Measurements from ENCODE around the gene ABCC5. TPM values are rescaled to one million over a fixed set of nuclear protein-coding genes. Genes with fewer than 3 reads are reported as not detected.
A peak's percentile ranks its signal among the peaks of the same experiment; 100 is the strongest.

Gene ABCC5
- total RNA-seq, 1 experiment from 2014 or later, result 151 TPM

GRCh38 chr3:183917776-183918175, 99.9 kb downstream of the ABCC5 start:
- H2AFZ ChIP-seq, result no peak overlapping the region
- 0 out of 2 replicates have a peak overlapping the region, but pooled peaks have one; percentile 5 for H3K27ac ChIP-seq
- no peak overlapping the region for H3K4me3 ChIP-seq
- intact Hi-C loops (cut with micrococcal nuclease; ENCODE audit: unreplicated experiment), result no loop called here
- TF ChIP-seq EZH2 (IDR thresholded peaks at IDR 0.05; ENCODE audit: low read depth), result no peak
- no peak for TF ChIP-seq CTCF (conservative IDR thresholded peaks at IDR 0.05)
- BruUV-seq (replicated peaks), result no TSS peak
- peaks cover 75% of the 10 kb centered on the region for H3F3A ChIP-seq (ENCODE audit: insufficient read depth, low read depth)
- POLR2A ChIA-PET (ENCODE audit: unreplicated experiment), result interaction anchor here (0.7 kb wide), 1 partner anchor 282 kb away, joined by 6 read pairs; no protein-coding TSS in a partner anchor
- DNase-seq, result no peak
- H3K79me2 ChIP-seq (ENCODE audit: low read depth), result no peaks in the 10 kb centered on the region
- H3K9me2 ChIP-seq (ENCODE audit: insufficient read depth), result no peaks in the 10 kb centered on the region
- H3K4me2 ChIP-seq, result no peak overlapping the region
- peaks cover 35% of the 10 kb centered on the region for H3K4me1 ChIP-seq (replicated peaks; ENCODE audit: insufficient read depth)
- H3K36me3 ChIP-seq (ENCODE audit: low read depth), result peaks cover 25% of the 10 kb centered on the region; the same call in 1 of the 2 replicates
- H4K20me1 ChIP-seq (ENCODE audit: insufficient read depth), result no peaks in the 10 kb centered on the region
- CTCF ChIA-PET, result no interaction called here
- H3K9me3 ChIP-seq (ENCODE audit: insufficient read depth, low read depth), result no peaks in the 10 kb centered on the region
- H3K27me3 ChIP-seq (ENCODE audit: insufficient read depth, low read depth), result no peaks in the 10 kb centered on the region

- BruUV-seq (replicated peaks), result no TSS peak
- H3K36me3 ChIP-seq (ENCODE audit: low read depth), result 0 out of 2 replicates have a peak, but pooled peaks cover 5% of the 10 kb centered on the region
- H2AFZ ChIP-seq, result no peak overlapping the region
- peak overlapping the region; percentile 63 for H3K27ac ChIP-seq
- H3K4me1 ChIP-seq (replicated peaks; ENCODE audit: insufficient read depth), result peaks cover 48% of the 10 kb centered on the region
- peaks cover 79% of the 10 kb centered on the region for H3F3A ChIP-seq (ENCODE audit: insufficient read depth, low read depth)
- no peaks in the 10 kb centered on the region for H3K79me2 ChIP-seq (ENCODE audit: low read depth)
- CTCF ChIA-PET, result interaction anchor here (0.6 kb wide), 2 partner anchors 92 to 133 kb away, joined by 3 to 7 read pairs; no protein-coding TSS in a partner anchor
- no peak overlapping the region for H3K4me3 ChIP-seq
- no peaks in the 10 kb centered on the region for H3K9me2 ChIP-seq (ENCODE audit: insufficient read depth)
- no peaks in the 10 kb centered on the region for H3K9me3 ChIP-seq (ENCODE audit: insufficient read depth, low read depth)
- no peaks in the 10 kb centered on the region for H4K20me1 ChIP-seq (ENCODE audit: insufficient read depth)
- intact Hi-C loops (cut with micrococcal nuclease; ENCODE audit: unreplicated experiment), result loop anchor here (1.0 kb wide), 2 partner anchors 91 to 96 kb away; no protein-coding TSS in a partner anchor
- no peak for TF ChIP-seq EZH2 (IDR thresholded peaks at IDR 0.05; ENCODE audit: low read depth)
- TF ChIP-seq CTCF (conservative IDR thresholded peaks at IDR 0.05), result no peak
- peak overlapping the region; percentile 51; the same call in 1 of the 2 replicates for H3K4me2 ChIP-seq
- POLR2A ChIA-PET (ENCODE audit: unreplicated experiment), result no interaction called here
- DNase-seq, result no peak
- H3K27me3 ChIP-seq (ENCODE audit: insufficient read depth, low read depth), result no peaks in the 10 kb centered on the region
These were observed 102.8 kb downstream of the ABCC5 start for GRCh38 chr3:183914856-183915255.

DNA sequence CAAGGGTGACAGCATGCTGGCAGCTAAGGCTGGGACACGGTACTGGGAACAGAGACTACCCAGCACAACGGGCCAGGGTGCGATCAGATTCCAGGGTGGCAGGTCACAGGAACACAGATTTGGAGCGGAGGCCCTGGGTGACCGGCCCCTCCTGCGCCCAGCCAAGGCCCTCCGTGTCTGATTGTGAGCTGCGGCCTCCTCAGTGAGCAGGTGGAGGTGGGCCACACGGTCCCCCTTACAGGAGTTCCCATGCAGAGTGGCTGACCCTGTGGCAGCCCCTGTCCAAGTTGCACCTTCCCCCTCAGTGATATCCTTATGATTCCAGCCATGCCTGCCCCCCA, 104.1 kb downstream of the ABCC5 start:
- peak overlapping the region; percentile 38 for H3K4me2 ChIP-seq
- BruUV-seq (replicated peaks), result no TSS peak
- no peaks in the 10 kb centered on the region for H3K9me2 ChIP-seq (ENCODE audit: insufficient read depth)
- TF ChIP-seq CTCF (conservative IDR thresholded peaks at IDR 0.05) (no peak), EZH2 (IDR thresholded peaks at IDR 0.05; ENCODE audit: low read depth) (no peak)
- no peak overlapping the region for H3K4me3 ChIP-seq
- no peaks in the 10 kb centered on the region for H3K79me2 ChIP-seq (ENCODE audit: low read depth)
- H4K20me1 ChIP-seq (ENCODE audit: insufficient read depth), result no peaks in the 10 kb centered on the region
- intact Hi-C loops (cut with micrococcal nuclease; ENCODE audit: unreplicated experiment), result no loop called here
- POLR2A ChIA-PET (ENCODE audit: unreplicated experiment), result interaction anchor here (0.5 kb wide), 1 partner anchor 47 kb away, joined by 3 read pairs; no protein-coding TSS in a partner anchor
- H3F3A ChIP-seq (ENCODE audit: insufficient read depth, low read depth), result peaks cover 67% of the 10 kb centered on the region
- H3K9me3 ChIP-seq (ENCODE audit: insufficient read depth, low read depth), result no peaks in the 10 kb centered on the region
- no peaks in the 10 kb centered on the region for H3K36me3 ChIP-seq (ENCODE audit: low read depth)
- DNase-seq, result no peak
- no peaks in the 10 kb centered on the region for H3K27me3 ChIP-seq (ENCODE audit: insufficient read depth, low read depth)
- H2AFZ ChIP-seq, result 0 out of 2 replicates have a peak overlapping the region, but pooled peaks have one; percentile 28
- CTCF ChIA-PET, result no interaction called here
- peak overlapping the region; percentile 63 for H3K27ac ChIP-seq
- peaks cover 48% of the 10 kb centered on the region for H3K4me1 ChIP-seq (replicated peaks; ENCODE audit: insufficient read depth)

Data from PC-9 (cell line).